ENCODE measurements around the gene CBY2. TPM values are rescaled to one million over a fixed set of nuclear protein-coding genes. Genes with fewer than 3 reads are reported as not detected.
A peak's percentile ranks its signal among the peaks of the same experiment; 100 is the strongest.

CBY2 gene
- total and polyA plus RNA-seq, 8 donors = not detected

DNA sequence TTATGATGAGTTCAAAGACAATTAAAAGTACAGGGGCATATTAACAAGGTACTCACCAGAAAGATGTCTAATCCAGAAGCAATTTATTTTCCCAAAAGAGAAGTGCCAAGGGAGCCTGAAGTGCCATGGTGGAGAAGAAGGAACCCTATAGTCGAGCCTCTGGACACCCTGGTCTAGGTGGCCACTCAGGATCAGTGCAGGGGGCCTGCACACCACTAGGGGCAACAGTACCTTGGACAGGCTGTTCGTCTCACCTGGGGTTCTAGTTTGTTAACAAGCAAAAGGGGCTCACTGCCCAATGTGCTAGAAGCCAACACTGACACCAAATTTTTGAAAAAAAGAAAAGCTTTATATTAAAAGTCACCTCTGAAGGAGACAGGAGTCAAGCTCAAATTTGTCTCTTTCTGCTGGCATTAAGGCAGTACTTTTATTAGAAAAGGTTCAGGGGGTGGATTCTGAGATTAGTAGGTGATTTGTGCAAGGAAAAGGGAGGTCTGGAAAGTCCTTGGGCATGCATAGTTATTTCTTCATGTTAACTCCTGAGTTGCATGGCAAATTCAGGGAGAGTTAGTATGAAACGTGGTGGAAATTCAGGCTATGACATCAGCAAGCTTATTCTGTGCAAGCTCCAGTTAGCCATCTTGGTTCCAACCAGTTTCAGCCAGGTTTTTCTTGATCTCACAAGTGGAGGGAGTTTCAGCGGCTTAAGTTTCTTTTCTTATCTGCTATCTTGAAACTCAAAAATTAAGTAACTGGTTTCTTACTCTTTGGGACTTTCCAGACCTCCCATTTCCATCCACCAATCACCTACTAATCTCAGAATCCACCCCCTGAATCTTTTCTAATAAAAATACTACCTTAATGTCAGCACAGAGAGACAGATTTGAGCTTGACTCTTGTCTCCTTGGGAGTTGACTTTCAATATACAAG, 884 bp upstream of the CBY2 start:
- Histone ChIP-seq H3K4me1 (no peaks in the 10 kb centered on the region), H3K27ac (no peak overlapping the region), H3K27me3 (no peaks in the 10 kb centered on the region), H3K36me3 (no peaks in the 10 kb centered on the region), H3K9me3 (no peaks in the 10 kb centered on the region), H3K4me3 (no peak overlapping the region)
- no peak for TF ChIP-seq CTCF (IDR thresholded peaks at IDR 0.05)
- ATAC-seq = peak in 1 of 4 donors; percentile 27
- DNase-seq = no peak
- FAIRE-seq = no peak
- intact Hi-C loops (cut with DNase I) = no loop called here
- WGBS, 2 donors = 58 to 72% methylated on average over 4 of the region's 4 CpGs

- no peaks in the 10 kb centered on the region for H3K4me1 ChIP-seq
- H3K9me3 ChIP-seq = no peaks in the 10 kb centered on the region
- ATAC-seq (no peak), DNase-seq (no peak), FAIRE-seq (no peak)
- H3K27ac ChIP-seq = no peak overlapping the region
- H3K27me3 ChIP-seq = no peaks in the 10 kb centered on the region
- intact Hi-C loops (cut with DNase I) = no loop called here
- no peaks in the 10 kb centered on the region for H3K36me3 ChIP-seq
- 64 to 74% methylated on average over 3 of the region's 3 CpGs for WGBS, 2 donors
- TF ChIP-seq CTCF (IDR thresholded peaks at IDR 0.05) = no peak
- no peak overlapping the region for H3K4me3 ChIP-seq
These were observed 810 bp downstream of the CBY2 start for GRCh38 chr13:45702869-45703391.

DNA sequence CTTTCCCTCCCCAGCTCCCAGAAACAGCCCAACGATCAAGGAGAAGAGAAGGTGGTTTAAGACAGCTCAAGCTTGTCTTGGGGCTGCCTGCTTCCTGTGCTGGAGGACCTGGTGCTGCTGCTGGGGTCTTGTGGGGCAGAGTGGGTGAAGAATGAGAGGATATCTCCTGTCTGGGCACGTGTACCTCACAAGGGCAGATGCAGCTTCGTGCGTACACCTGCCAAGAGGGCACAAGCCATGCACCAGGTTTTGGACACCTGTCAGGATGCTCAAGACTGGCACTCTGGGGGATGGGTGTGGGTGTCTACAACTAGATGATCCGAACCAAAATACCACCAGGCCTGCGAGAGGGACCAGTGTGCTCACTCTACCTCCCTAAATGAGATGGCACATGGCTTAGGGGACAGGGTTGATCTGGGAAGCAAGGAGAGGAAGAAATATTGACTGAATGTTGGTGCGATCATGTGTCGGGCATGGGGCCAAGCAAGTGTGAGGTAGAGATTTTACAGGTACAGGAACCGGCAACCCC, 2.2 kb downstream of the CBY2 start:
- intact Hi-C loops (cut with DNase I) = no loop called here
- Histone ChIP-seq H3K4me3 (no peak overlapping the region), H3K27ac (no peak overlapping the region), H3K27me3 (no peaks in the 10 kb centered on the region), H3K4me1 (no peaks in the 10 kb centered on the region), H3K9me3 (no peaks in the 10 kb centered on the region), H3K36me3 (no peaks in the 10 kb centered on the region)
- FAIRE-seq (no peak), DNase-seq (no peak), ATAC-seq (no peak)
- 71 to 79% methylated on average over 9 of the region's 9 CpGs for WGBS, 2 donors
- TF ChIP-seq CTCF (IDR thresholded peaks at IDR 0.05) = no peak

GRCh38 chr13:45704854-45705695, 3.0 kb downstream of the CBY2 start:
- WGBS, 2 donors = 59 to 60% methylated on average over 7 of the region's 7 CpGs
- Histone ChIP-seq H3K4me3 (no peak overlapping the region), H3K27me3 (no peaks in the 10 kb centered on the region), H3K9me3 (no peaks in the 10 kb centered on the region), H3K36me3 (no peaks in the 10 kb centered on the region), H3K27ac (no peak overlapping the region), H3K4me1 (no peaks in the 10 kb centered on the region)
- FAIRE-seq = no peak
- ATAC-seq = no peak
- intact Hi-C loops (cut with DNase I) = no loop called here
- TF ChIP-seq CTCF (IDR thresholded peaks at IDR 0.05) = no peak
- no peak for DNase-seq
